HepG2 (cell line): ENCODE measurements around the gene KDM7A. TPM values are rescaled to one million over a fixed set of nuclear protein-coding genes. Genes with fewer than 3 reads are reported as not detected.

Experiments
- FOXK1 ChIP-seq: sonication (generic); formaldehyde crosslinking; IDR thresholded peaks from 2 replicates; pipeline ENCODE4 v1.4.0; 2020; ENCODE audit warnings: low read depth, missing genetic modification reagents, borderline replicate concordance
- HNF4G ChIP-seq, 2 experiments: sonication (generic) in 1 of 2; formaldehyde crosslinking in 1 of 2; IDR thresholded peaks; 2 replicates each; pipeline versions ENCODE4 v1.4.0 to v1.6.1; 2011 to 2020; ENCODE audit warnings: borderline replicate concordance in 2 of 2, low read depth in 2 of 2, mild to moderate bottlenecking in 2 of 2, low read length in 1 of 2, missing genetic modification reagents in 1 of 2, moderate library complexity in 1 of 2
- MAZ ChIP-seq, 2 experiments: sonication (generic) in 1 of 2; formaldehyde crosslinking in 1 of 2; IDR thresholded peaks; 2 replicates each; pipeline versions ENCODE4 v1.5.0 to v1.6.1; 2012 to 2020; ENCODE audit warnings: low read depth in 2 of 2, mild to moderate bottlenecking in 2 of 2, borderline replicate concordance in 1 of 2, improper control_type of control experiment in 1 of 2, low read length in 1 of 2, missing genetic modification reagents in 1 of 2, moderate library complexity in 1 of 2
- NBN ChIP-seq: fragments of 450-650 bp; conservative IDR thresholded peaks from 2 replicates; pipeline ENCODE4 v1.6.1; 2017
- NFKBIZ ChIP-seq: IDR thresholded peaks from 2 replicates; pipeline ENCODE4 v1.6.1; 2018; ENCODE audit warnings: missing genetic modification reagents, missing compliant biosample characterization
- RFX1 ChIP-seq: fragments of 450-650 bp; IDR thresholded peaks from 2 replicates; pipeline ENCODE4 v1.6.1; 2017
- ZFYVE20 ChIP-seq: sonication (generic); formaldehyde crosslinking; IDR thresholded peaks from 2 replicates; pipeline ENCODE4 v1.8.0; 2023; ENCODE audit warnings: low read depth, mild to moderate bottlenecking, moderate library complexity, missing genetic modification reagents, borderline replicate concordance
- ZNF230 ChIP-seq: sonication (generic); formaldehyde crosslinking; IDR thresholded peaks from 2 replicates; pipeline ENCODE4 v1.4.0; 2020; ENCODE audit warnings: mild to moderate bottlenecking, missing genetic modification reagents
- polyA plus RNA-seq, 8 experiments: library from polyadenylated mRNA; depleted of rRNA in 3 of 8; stranded (reverse) in 7 of 8; unstranded in 1 of 8; fragments of >200 nt; fragmentation: Illumina TruSeq in 4 of 8; extraction: Trizol in 4 of 8; gene quantifications; 2 replicates each; pipeline versions ENCODE4 v1.2.1 to v1.2.3, GENCODE V29; 2011 to 2016; ENCODE audit warnings: low read depth in 4 of 8, missing spikeins in 1 of 8, mixed read lengths in 1 of 8; ENCODE audit not compliant: insufficient read depth in 1 of 8
- total RNA-seq, 5 experiments: library from RNA; depleted of rRNA; stranded (reverse); fragments of >200 nt; fragmentation: Illumina TruSeq; extraction: Trizol; gene quantifications; 2 replicates each; pipeline ENCODE4 v1.2.3, GENCODE V29; 2016; ENCODE audit warnings: low read depth in 1 of 5
- TF ChIP-seq, protein P1 (sequence below): sonication (generic); formaldehyde crosslinking; IDR thresholded peaks from 2 replicates; pipeline ENCODE4 v1.4.0; 2020; ENCODE audit warnings: missing genetic modification reagents
- TF ChIP-seq, protein P2 (sequence below): IDR thresholded peaks from 2 replicates; pipeline ENCODE4 v1.6.1; 2016; ENCODE audit warnings: missing compliant biosample characterization, missing genetic modification reagents, borderline replicate concordance
- TF ChIP-seq, protein P3 (sequence below): sonication (generic); IDR thresholded peaks from 2 replicates; pipeline ENCODE4 v1.6.1; 2016; ENCODE audit warnings: low read depth, borderline replicate concordance
- TF ChIP-seq, protein P4 (sequence below): sonication (generic); formaldehyde crosslinking; IDR thresholded peaks from 2 replicates; pipeline ENCODE4 v1.5.0; 2020; ENCODE audit warnings: mild to moderate bottlenecking, missing genetic modification reagents, borderline replicate concordance

Gene KDM7A
- total and polyA plus RNA-seq, 2 of the 13 experiments (the other 11 are each of a cell fraction or from before 2014, with no cell fraction given): 10.8 to 16.8 TPM

DNA sequence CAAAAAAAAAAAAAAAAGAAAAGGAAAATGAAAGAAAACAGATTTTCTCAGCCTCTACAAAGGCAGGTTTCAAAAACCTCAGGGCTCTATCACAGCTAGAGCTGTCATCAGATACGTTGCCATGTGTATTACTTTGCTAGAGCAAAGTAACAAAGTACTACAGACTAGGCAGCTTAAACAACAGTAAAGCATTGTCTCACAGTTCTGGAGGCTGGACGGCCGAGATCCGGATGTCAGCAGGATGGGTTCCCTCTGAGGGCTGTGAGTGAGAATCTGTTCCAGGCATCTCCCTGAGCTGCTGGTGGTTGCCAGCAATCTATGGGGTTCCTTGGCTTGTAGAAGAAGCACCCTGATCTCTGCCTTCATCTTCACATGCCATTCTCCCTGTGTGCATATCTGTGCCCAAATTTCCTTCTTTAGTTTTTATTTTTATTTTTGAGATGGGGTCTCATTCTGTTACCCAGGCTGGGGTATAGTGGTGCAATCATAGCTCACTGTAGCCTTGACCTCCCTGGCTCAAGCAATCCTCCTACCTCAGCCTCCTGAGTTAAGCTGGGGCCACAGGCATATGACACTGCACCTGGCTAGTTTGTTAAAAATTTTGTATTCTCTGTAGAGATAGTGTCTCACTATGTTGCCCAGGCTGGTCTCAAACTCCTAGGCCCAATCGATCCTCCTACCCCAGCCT, 48.9 kb upstream of the KDM7A start (continued):
- TF ChIP-seq, protein P1, sequence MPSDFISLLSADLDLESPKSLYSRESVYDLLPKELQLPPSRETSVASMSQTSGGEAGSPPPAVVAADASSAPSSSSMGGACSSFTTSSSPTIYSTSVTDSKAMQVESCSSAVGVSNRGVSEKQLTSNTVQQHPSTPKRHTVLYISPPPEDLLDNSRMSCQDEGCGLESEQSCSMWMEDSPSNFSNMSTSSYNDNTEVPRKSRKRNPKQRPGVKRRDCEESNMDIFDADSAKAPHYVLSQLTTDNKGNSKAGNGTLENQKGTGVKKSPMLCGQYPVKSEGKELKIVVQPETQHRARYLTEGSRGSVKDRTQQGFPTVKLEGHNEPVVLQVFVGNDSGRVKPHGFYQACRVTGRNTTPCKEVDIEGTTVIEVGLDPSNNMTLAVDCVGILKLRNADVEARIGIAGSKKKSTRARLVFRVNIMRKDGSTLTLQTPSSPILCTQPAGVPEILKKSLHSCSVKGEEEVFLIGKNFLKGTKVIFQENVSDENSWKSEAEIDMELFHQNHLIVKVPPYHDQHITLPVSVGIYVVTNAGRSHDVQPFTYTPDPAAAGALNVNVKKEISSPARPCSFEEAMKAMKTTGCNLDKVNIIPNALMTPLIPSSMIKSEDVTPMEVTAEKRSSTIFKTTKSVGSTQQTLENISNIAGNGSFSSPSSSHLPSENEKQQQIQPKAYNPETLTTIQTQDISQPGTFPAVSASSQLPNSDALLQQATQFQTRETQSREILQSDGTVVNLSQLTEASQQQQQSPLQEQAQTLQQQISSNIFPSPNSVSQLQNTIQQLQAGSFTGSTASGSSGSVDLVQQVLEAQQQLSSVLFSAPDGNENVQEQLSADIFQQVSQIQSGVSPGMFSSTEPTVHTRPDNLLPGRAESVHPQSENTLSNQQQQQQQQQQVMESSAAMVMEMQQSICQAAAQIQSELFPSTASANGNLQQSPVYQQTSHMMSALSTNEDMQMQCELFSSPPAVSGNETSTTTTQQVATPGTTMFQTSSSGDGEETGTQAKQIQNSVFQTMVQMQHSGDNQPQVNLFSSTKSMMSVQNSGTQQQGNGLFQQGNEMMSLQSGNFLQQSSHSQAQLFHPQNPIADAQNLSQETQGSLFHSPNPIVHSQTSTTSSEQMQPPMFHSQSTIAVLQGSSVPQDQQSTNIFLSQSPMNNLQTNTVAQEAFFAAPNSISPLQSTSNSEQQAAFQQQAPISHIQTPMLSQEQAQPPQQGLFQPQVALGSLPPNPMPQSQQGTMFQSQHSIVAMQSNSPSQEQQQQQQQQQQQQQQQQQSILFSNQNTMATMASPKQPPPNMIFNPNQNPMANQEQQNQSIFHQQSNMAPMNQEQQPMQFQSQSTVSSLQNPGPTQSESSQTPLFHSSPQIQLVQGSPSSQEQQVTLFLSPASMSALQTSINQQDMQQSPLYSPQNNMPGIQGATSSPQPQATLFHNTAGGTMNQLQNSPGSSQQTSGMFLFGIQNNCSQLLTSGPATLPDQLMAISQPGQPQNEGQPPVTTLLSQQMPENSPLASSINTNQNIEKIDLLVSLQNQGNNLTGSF: no peak
- TF ChIP-seq HNF4G (IDR thresholded peaks at IDR 0.05; ENCODE audit: borderline replicate concordance, low read depth, low read length): 0 out of 2 replicates have a peak, but pooled peaks have one; percentile 24
- TF ChIP-seq HNF4G (CRISPR knock-in tag; IDR thresholded peaks at IDR 0.05; ENCODE audit: borderline replicate concordance, low read depth): no peak
- no peak for TF ChIP-seq MAZ (IDR thresholded peaks at IDR 0.05; ENCODE audit: borderline replicate concordance, low read depth, low read length)
- TF ChIP-seq MAZ (CRISPR knock-in tag; IDR thresholded peaks at IDR 0.05; ENCODE audit: low read depth): no peak
- no peak for TF ChIP-seq NBN
- no peak for TF ChIP-seq ZNF230
- no peak for TF ChIP-seq FOXK1
- no peak for TF ChIP-seq NFKBIZ (CRISPR knock-in tag)
- TF ChIP-seq, protein P2, sequence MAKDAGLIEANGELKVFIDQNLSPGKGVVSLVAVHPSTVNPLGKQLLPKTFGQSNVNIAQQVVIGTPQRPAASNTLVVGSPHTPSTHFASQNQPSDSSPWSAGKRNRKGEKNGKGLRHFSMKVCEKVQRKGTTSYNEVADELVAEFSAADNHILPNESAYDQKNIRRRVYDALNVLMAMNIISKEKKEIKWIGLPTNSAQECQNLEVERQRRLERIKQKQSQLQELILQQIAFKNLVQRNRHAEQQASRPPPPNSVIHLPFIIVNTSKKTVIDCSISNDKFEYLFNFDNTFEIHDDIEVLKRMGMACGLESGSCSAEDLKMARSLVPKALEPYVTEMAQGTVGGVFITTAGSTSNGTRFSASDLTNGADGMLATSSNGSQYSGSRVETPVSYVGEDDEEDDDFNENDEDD (CRISPR knock-in tag): no peak
- TF ChIP-seq, protein P3, sequence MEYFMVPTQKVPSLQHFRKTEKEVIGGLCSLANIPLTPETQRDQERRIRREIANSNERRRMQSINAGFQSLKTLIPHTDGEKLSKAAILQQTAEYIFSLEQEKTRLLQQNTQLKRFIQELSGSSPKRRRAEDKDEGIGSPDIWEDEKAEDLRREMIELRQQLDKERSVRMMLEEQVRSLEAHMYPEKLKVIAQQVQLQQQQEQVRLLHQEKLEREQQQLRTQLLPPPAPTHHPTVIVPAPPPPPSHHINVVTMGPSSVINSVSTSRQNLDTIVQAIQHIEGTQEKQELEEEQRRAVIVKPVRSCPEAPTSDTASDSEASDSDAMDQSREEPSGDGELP: peak; percentile 40; the same call in 1 of the 2 replicates
- TF ChIP-seq, protein P4, sequence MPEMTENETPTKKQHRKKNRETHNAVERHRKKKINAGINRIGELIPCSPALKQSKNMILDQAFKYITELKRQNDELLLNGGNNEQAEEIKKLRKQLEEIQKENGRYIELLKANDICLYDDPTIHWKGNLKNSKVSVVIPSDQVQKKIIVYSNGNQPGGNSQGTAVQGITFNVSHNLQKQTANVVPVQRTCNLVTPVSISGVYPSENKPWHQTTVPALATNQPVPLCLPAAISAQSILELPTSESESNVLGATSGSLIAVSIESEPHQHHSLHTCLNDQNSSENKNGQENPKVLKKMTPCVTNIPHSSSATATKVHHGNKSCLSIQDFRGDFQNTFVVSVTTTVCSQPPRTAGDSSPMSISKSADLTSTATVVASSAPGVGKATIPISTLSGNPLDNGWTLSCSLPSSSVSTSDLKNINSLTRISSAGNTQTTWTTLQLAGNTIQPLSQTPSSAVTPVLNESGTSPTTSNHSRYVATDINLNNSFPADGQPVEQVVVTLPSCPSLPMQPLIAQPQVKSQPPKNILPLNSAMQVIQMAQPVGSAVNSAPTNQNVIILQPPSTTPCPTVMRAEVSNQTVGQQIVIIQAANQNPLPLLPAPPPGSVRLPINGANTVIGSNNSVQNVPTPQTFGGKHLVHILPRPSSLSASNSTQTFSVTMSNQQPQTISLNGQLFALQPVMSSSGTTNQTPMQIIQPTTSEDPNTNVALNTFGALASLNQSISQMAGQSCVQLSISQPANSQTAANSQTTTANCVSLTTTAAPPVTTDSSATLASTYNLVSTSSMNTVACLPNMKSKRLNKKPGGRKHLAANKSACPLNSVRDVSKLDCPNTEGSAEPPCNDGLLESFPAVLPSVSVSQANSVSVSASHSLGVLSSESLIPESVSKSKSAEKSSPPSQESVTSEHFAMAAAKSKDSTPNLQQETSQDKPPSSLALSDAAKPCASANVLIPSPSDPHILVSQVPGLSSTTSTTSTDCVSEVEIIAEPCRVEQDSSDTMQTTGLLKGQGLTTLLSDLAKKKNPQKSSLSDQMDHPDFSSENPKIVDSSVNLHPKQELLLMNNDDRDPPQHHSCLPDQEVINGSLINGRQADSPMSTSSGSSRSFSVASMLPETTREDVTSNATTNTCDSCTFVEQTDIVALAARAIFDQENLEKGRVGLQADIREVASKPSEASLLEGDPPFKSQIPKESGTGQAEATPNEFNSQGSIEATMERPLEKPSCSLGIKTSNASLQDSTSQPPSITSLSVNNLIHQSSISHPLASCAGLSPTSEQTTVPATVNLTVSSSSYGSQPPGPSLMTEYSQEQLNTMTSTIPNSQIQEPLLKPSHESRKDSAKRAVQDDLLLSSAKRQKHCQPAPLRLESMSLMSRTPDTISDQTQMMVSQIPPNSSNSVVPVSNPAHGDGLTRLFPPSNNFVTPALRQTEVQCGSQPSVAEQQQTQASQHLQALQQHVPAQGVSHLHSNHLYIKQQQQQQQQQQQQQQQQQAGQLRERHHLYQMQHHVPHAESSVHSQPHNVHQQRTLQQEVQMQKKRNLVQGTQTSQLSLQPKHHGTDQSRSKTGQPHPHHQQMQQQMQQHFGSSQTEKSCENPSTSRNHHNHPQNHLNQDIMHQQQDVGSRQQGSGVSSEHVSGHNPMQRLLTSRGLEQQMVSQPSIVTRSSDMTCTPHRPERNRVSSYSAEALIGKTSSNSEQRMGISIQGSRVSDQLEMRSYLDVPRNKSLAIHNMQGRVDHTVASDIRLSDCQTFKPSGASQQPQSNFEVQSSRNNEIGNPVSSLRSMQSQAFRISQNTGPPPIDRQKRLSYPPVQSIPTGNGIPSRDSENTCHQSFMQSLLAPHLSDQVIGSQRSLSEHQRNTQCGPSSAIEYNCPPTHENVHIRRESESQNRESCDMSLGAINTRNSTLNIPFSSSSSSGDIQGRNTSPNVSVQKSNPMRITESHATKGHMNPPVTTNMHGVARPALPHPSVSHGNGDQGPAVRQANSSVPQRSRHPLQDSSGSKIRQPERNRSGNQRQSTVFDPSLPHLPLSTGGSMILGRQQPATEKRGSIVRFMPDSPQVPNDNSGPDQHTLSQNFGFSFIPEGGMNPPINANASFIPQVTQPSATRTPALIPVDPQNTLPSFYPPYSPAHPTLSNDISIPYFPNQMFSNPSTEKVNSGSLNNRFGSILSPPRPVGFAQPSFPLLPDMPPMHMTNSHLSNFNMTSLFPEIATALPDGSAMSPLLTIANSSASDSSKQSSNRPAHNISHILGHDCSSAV (CRISPR knock-in tag): no peak
- no peak for TF ChIP-seq ZFYVE20 (CRISPR knock-in tag)
- no peak for TF ChIP-seq RFX1
